Liver (tissue), 3 donors: ENCODE results near the gene OPHN1.
"Not testable (repeated sequence)": the region's sequence is repeated elsewhere in the genome, so short reads cannot be mapped to it uniquely, and the experiment has no call there.

Experiments used
- ATF3 ChIP-seq: IDR thresholded peaks from 2 replicates; pipeline ENCODE4 v1.6.1; 2016; ENCODE audit warnings: antibody characterized with exemption
- CTCF ChIP-seq: fragments of 150-350 bp; IDR thresholded peaks from 2 replicates; pipeline ENCODE4 v1.5.1; 2017; ENCODE audit warnings: improper control_type of control experiment, low read depth, low read length; ENCODE audit not compliant: missing input control
- EGR1 ChIP-seq, 2 donors: IDR thresholded peaks; 2 replicates each; pipeline ENCODE4 v1.6.1; 2016 to 2018; ENCODE audit warnings: antibody characterized with exemption in 2 of 2, low read depth in 2 of 2
- FOXA1 ChIP-seq: IDR thresholded peaks from 2 replicates; pipeline ENCODE4 v1.6.1; 2016; ENCODE audit warnings: antibody characterized with exemption
- GABPA ChIP-seq, 2 donors: IDR thresholded peaks in 1 of 2; conservative IDR thresholded peaks in 1 of 2; 2 replicates each; pipeline ENCODE4 v1.6.1; 2016; ENCODE audit warnings: antibody characterized with exemption in 2 of 2, mild to moderate bottlenecking in 1 of 2, moderate library complexity in 1 of 2
- HNF4G ChIP-seq: IDR thresholded peaks from 2 replicates; pipeline ENCODE4 v1.6.1; 2016; ENCODE audit warnings: antibody characterized with exemption
- JUND ChIP-seq, 2 donors: IDR thresholded peaks; 2 replicates each; pipeline ENCODE4 v1.6.1; 2016; ENCODE audit warnings: antibody characterized with exemption in 2 of 2
- MAX ChIP-seq: IDR thresholded peaks from 2 replicates; pipeline ENCODE4 v1.6.1; 2016; ENCODE audit warnings: antibody characterized with exemption
- RAD21 ChIP-seq, 2 donors: IDR thresholded peaks; 2 replicates each; pipeline ENCODE4 v1.6.1; 2016; ENCODE audit warnings: antibody characterized with exemption in 2 of 2, mild to moderate bottlenecking in 2 of 2
- REST ChIP-seq: IDR thresholded peaks from 2 replicates; pipeline ENCODE4 v1.6.1; 2016; ENCODE audit warnings: antibody characterized with exemption, mild to moderate bottlenecking
- SP1 ChIP-seq: IDR thresholded peaks from 2 replicates; pipeline ENCODE4 v1.6.1; 2018; ENCODE audit warnings: antibody characterized with exemption, mild to moderate bottlenecking
- TAF1 ChIP-seq: conservative IDR thresholded peaks from 2 replicates; pipeline ENCODE4 v1.6.1; 2016; ENCODE audit warnings: antibody characterized with exemption, mild to moderate bottlenecking
- YY1 ChIP-seq: IDR thresholded peaks from 2 replicates; pipeline ENCODE4 v1.6.1; 2016; ENCODE audit warnings: antibody characterized with exemption, mild to moderate bottlenecking
- ZBTB33 ChIP-seq: IDR thresholded peaks from 2 replicates; pipeline ENCODE4 v1.6.1; 2016; ENCODE audit warnings: antibody characterized with exemption
- donor health status: healthy.
- donor health status: healthy.

GRCh38 chrX:68326841-68327240 lies 106.5 kb downstream of the OPHN1 start:
- TF ChIP-seq CTCF; ZBTB33; REST; SP1; JUND (IDR thresholded peaks at IDR 0.05); ATF3; MAX; YY1; TAF1; FOXA1; RAD21 (IDR thresholded peaks at IDR 0.05); GABPA (IDR thresholded peaks at IDR 0.05 in 1 of 2, conservative IDR thresholded peaks at IDR 0.05 in 1 of 2); HNF4G; EGR1 (IDR thresholded peaks at IDR 0.05; ENCODE audit: low read depth in 2 of 2): not testable (repeated sequence)
